ENCODE results near the gene XPO5. TPM values are rescaled to one million over a fixed set of nuclear protein-coding genes. Genes with fewer than 3 reads are reported as not detected.
A peak's percentile ranks its signal among the peaks of the same experiment; 100 is the strongest.

Gene XPO5
- total and polyA plus RNA-seq, 9 of the 15 experiments (the other 6 are each of a cell fraction or from before 2014, with no cell fraction given), result 36.0 to 170 (median 99.1) TPM

GRCh38 chr6:43584892-43585570, 9.2 kb upstream of the XPO5 start:
- 83% methylated on average over 7 of the region's 7 CpGs for WGBS (ENCODE audit: insufficient coverage, low coverage, missing lambda C conversion rate)
- peaks cover 5% of the 10 kb centered on the region; the same call in 1 of the 3 replicates for H3K79me2 ChIP-seq (ENCODE audit: control insufficient read depth, insufficient read depth, low read length)
- BruUV-seq (replicated peaks), result no TSS peak
- no peaks in the 10 kb centered on the region for H3K9me1 ChIP-seq (ENCODE audit: control insufficient read depth, insufficient read depth, low read length)
- H3K36me3 ChIP-seq (ENCODE audit: control insufficient read depth, insufficient read depth, low read length), result peaks cover 76% of the 10 kb centered on the region
- H3K4me3 ChIP-seq, result no peak overlapping the region
- no peaks in the 10 kb centered on the region for H3K9me3 ChIP-seq (replicated peaks; ENCODE audit: control insufficient read depth, insufficient read depth, low read depth, low read length)
- no peak overlapping the region for H3K4me2 ChIP-seq (ENCODE audit: insufficient read depth, low read length)
- no peaks in the 10 kb centered on the region for H3K4me1 ChIP-seq (replicated peaks in 1 of 2; ENCODE audit: control insufficient read depth in 2 of 2, insufficient read depth in 2 of 2, low read length in 2 of 2)
- no peak overlapping the region for H2AFZ ChIP-seq (ENCODE audit: low read depth, low read length)
- ATAC-seq (peak; percentile 43; the same call in 2 of the 3 replicates), FAIRE-seq (no peak), DNase-seq (ENCODE audit: extremely low read depth in 1 of 4, low spot score in 3 of 4) (no peak)
- POLR2A ChIA-PET, result interaction anchor here (0.7 to 1.4 kb wide), 3 partner anchors 29 to 363 kb away, joined by 3 to 9 read pairs (median 4); no protein-coding TSS in a partner anchor
- in situ Hi-C loops (cut with MboI) (no loop called here), intact Hi-C loops (cut with micrococcal nuclease) (no loop called here)
- CTCF ChIA-PET (ENCODE audit: low intra/inter-chr PET ratio), result no interaction called here
- H3K27me3 ChIP-seq (ENCODE audit: control insufficient read depth in 2 of 2, insufficient read depth in 2 of 2, low read length in 2 of 2), result no peaks in the 10 kb centered on the region
- H3K9ac ChIP-seq (ENCODE audit: insufficient read depth in 1 of 2, low read depth in 2 of 2, low read length in 2 of 2), result no peak overlapping the region
- no peaks in the 10 kb centered on the region for H4K20me1 ChIP-seq (replicated peaks; ENCODE audit: control insufficient read depth, insufficient read depth, low read length)
- no peak for TF ChIP-seq PHB2 (IDR thresholded peaks at IDR 0.05; ENCODE audit: low read depth)
- no peak for TF ChIP-seq KAT7 (CRISPR knock-in tag; IDR thresholded peaks at IDR 0.05; ENCODE audit: borderline replicate concordance)
- TF ChIP-seq RBM25 (IDR thresholded peaks at IDR 0.05; ENCODE audit: low read depth, low read length, severe bottlenecking), result no peak
- no peak for TF ChIP-seq ZNF347 (CRISPR knock-in tag; IDR thresholded peaks at IDR 0.05; ENCODE audit: low read depth)
- TF ChIP-seq SRSF9 (IDR thresholded peaks at IDR 0.05; ENCODE audit: borderline replicate concordance, low read depth, low read length), result no peak
- no peak for TF ChIP-seq SLC30A9 (CRISPR knock-in tag; IDR thresholded peaks at IDR 0.05)
- no peak for TF ChIP-seq VEZF1 (CRISPR knock-in tag; IDR thresholded peaks at IDR 0.05)
- TF ChIP-seq KAT2B (IDR thresholded peaks at IDR 0.05; ENCODE audit: low read depth, low read length), result no peak
- TF ChIP-seq ZNF12 (CRISPR knock-in tag; IDR thresholded peaks at IDR 0.05), result no peak
- no peak for TF ChIP-seq ETS1 (conservative IDR thresholded peaks at IDR 0.05; ENCODE audit: control insufficient read depth, low read depth, low read length)
- no peak for TF ChIP-seq FOXP1 (CRISPR knock-in tag; IDR thresholded peaks at IDR 0.05)
- no peak for TF ChIP-seq MNT (conservative IDR thresholded peaks at IDR 0.05)
- TF ChIP-seq CXXC5 (CRISPR knock-in tag; IDR thresholded peaks at IDR 0.05), result no peak
- no peak for TF ChIP-seq POLR2G (IDR thresholded peaks at IDR 0.05; ENCODE audit: low read depth, low read length)
- H3K27ac ChIP-seq (ENCODE audit: extremely low read depth, low read depth, low read length), result no peak overlapping the region
